ENCODE measurements around the gene RAPGEF4.

RAPGEF4 gene

GRCh38 chr2:172735582-172736423 is at the start of gene RAPGEF4:
Gene RAPGEF4, plus strand, starts transcription at chr2:172735845. Its CDS starts 139 bp downstream, at chr2:172735984.
- no peak for TF ChIP-seq CTCF (IDR thresholded peaks at IDR 0.05; ENCODE audit: insufficient read depth, low read depth, low read length, missing control alignments)
- no peak within 1 kb of the TSS for H3K4me3 ChIP-seq (ENCODE audit: low read depth, low read length)
- no peak for DNase-seq (ENCODE audit: low read depth)

GRCh38 chr2:172693037-172693436 is 42.6 kb upstream of the RAPGEF4 start:
- TF ChIP-seq CTCF (IDR thresholded peaks at IDR 0.05; ENCODE audit: insufficient read depth, low read depth, low read length, missing control alignments), result no peak
- H3K4me3 ChIP-seq (ENCODE audit: low read depth, low read length), result no peak overlapping the region
- DNase-seq (ENCODE audit: low read depth), result no peak

- no peak overlapping the region for H3K4me3 ChIP-seq (ENCODE audit: low read depth, low read length)
- no peak for DNase-seq (ENCODE audit: low read depth)
- TF ChIP-seq CTCF (IDR thresholded peaks at IDR 0.05; ENCODE audit: insufficient read depth, low read depth, low read length, missing control alignments), result no peak
Measured at GRCh38 chr2:172693529-172694455, 41.9 kb upstream of the RAPGEF4 start.

GRCh38 chr2:172697296-172697695 is 38.3 kb upstream of the RAPGEF4 start:
- H3K4me3 ChIP-seq (ENCODE audit: low read depth, low read length), result no peak overlapping the region
- no peak for TF ChIP-seq CTCF (IDR thresholded peaks at IDR 0.05; ENCODE audit: insufficient read depth, low read depth, low read length, missing control alignments)
- DNase-seq (ENCODE audit: low read depth), result no peak

GRCh38 chr2:172698041-172698863 is 37.4 kb upstream of the RAPGEF4 start:
- no peak for TF ChIP-seq CTCF (IDR thresholded peaks at IDR 0.05; ENCODE audit: insufficient read depth, low read depth, low read length, missing control alignments)
- H3K4me3 ChIP-seq (ENCODE audit: low read depth, low read length), result no peak overlapping the region
- DNase-seq (ENCODE audit: low read depth), result peak; percentile 36

- no peak overlapping the region for H3K4me3 ChIP-seq (ENCODE audit: low read depth, low read length)
- DNase-seq (ENCODE audit: low read depth), result no peak
- TF ChIP-seq CTCF (IDR thresholded peaks at IDR 0.05; ENCODE audit: insufficient read depth, low read depth, low read length, missing control alignments), result no peak
Measured at GRCh38 chr2:172701250-172701649, 34.4 kb upstream of the RAPGEF4 start.
